SK-N-SH (cell line): Measurements from ENCODE around the gene PRRC2B. TPM values are rescaled to one million over a fixed set of nuclear protein-coding genes. Genes with fewer than 3 reads are reported as not detected.

Experiments used
- CTCF ChIA-PET: fragments of 300-600, 350-600 bp; formaldehyde crosslinking; extraction: SDS; loops from one replicate; lab custom pipeline; 2021; lab: Yijun Ruan, JAX
- POLR2A ChIA-PET: fragments of 350-600 bp; sonication (Branson Sonifier 250); formaldehyde crosslinking; extraction: SDS; loops from one replicate; lab custom pipeline; 2020; ENCODE audit warnings: antibody characterized with exemption, inconsistent platforms; lab: Yijun Ruan, JAX
- DNase-seq: peaks from one replicate; pipeline ENCODE4 v3.0.0; 2012
- H2AFZ ChIP-seq: fragments of 200-600 bp; sonication (generic); 2 replicates; pipeline ENCODE4 v1.8.1; 2016; ENCODE audit warnings: antibody characterized with exemption, mild to moderate bottlenecking, low read depth
- H3F3A ChIP-seq: fragments of 200-600 bp; sonication (generic); replicated peaks from 2 replicates; pipeline ENCODE3; 2016; ENCODE audit warnings: antibody characterized with exemption, mild to moderate bottlenecking; ENCODE audit not compliant: insufficient read depth
- H3K27ac ChIP-seq, 2 experiments: fragments of 200-500 bp in 1 of 2; fragments of 200-600 bp in 1 of 2; sonication (Bioruptor generic) in 1 of 2; sonication (generic), shearing (Covaris generic) in 1 of 2; 2 replicates each; pipeline versions ENCODE4 v1.5.1 to v1.6.1; 2014 to 2016; ENCODE audit warnings: low read depth in 2 of 2, inconsistent platforms in 1 of 2, low read length in 1 of 2, mild to moderate bottlenecking in 1 of 2, mixed read lengths in 1 of 2
- H3K27me3 ChIP-seq: fragments of 200-600 bp; sonication (generic), shearing (Covaris generic); 2 replicates; pipeline ENCODE4 v1.6.1; 2016; ENCODE audit warnings: mixed run types; ENCODE audit not compliant: insufficient read depth
- H3K36me3 ChIP-seq, 2 experiments: fragments of 200-500 bp in 1 of 2; fragments of 200-600 bp in 1 of 2; sonication (Bioruptor generic) in 1 of 2; sonication (generic) in 1 of 2; replicated peaks in 1 of 2; 2 replicates each; pipeline versions ENCODE3 to v1.5.1; 2014 to 2016; ENCODE audit warnings: low read length in 1 of 2, mild to moderate bottlenecking in 1 of 2; ENCODE audit not compliant: insufficient read depth in 2 of 2, control insufficient read depth in 1 of 2
- H3K4me1 ChIP-seq, 2 experiments: fragments of 200-500 bp in 1 of 2; fragments of 200-600 bp in 1 of 2; sonication (Bioruptor generic) in 1 of 2; sonication (generic), shearing (Covaris generic) in 1 of 2; 2 replicates each; pipeline versions ENCODE4 v1.5.1 to v1.6.1; 2014 to 2016; ENCODE audit warnings: low read depth in 1 of 2, low read length in 1 of 2, mixed run types in 1 of 2; ENCODE audit not compliant: insufficient read depth in 2 of 2, control insufficient read depth in 1 of 2
- H3K4me2 ChIP-seq: fragments of 200-600 bp; sonication (generic), shearing (Covaris generic); 2 replicates; pipeline ENCODE4 v1.6.1; 2017; ENCODE audit warnings: mixed run types
- H3K4me3 ChIP-seq, 2 experiments: fragments of 200-500 bp in 1 of 2; fragments of 200-600 bp in 1 of 2; sonication (Bioruptor generic) in 1 of 2; sonication (generic), shearing (Covaris generic) in 1 of 2; 2 replicates each; pipeline versions ENCODE4 v1.5.1 to v1.8.1; 2014 to 2016; ENCODE audit warnings: low read depth in 2 of 2, inconsistent platforms in 1 of 2, low read length in 1 of 2, mild to moderate bottlenecking in 1 of 2, mixed read lengths in 1 of 2, moderate library complexity in 1 of 2
- H3K79me2 ChIP-seq: fragments of 200-600 bp; sonication (generic); 2 replicates; pipeline ENCODE4 v1.8.1; 2017; ENCODE audit warnings: mild to moderate bottlenecking; ENCODE audit not compliant: insufficient read depth
- H3K9ac ChIP-seq: fragments of 200-600 bp; sonication (generic); 2 replicates; pipeline ENCODE4 v1.6.1; 2017; ENCODE audit warnings: mixed run types
- H3K9me2 ChIP-seq: fragments of 200-600 bp; sonication (generic); 2 replicates; pipeline ENCODE4 v1.6.1; 2017; ENCODE audit warnings: mixed run types
- H3K9me3 ChIP-seq: fragments of 200-600 bp; sonication (generic); 2 replicates; pipeline ENCODE4 v1.6.1; 2017; ENCODE audit warnings: mixed run types, mild to moderate bottlenecking, moderate library complexity
- H4K20me1 ChIP-seq: fragments of 200-600 bp; sonication (generic); 2 replicates; pipeline ENCODE4 v1.6.1; 2017; ENCODE audit warnings: mild to moderate bottlenecking, mixed run types; ENCODE audit not compliant: insufficient read depth
- CTCF ChIP-seq: fragments of 200-600 bp; sonication (generic); IDR thresholded peaks from 2 replicates; pipeline ENCODE4 v1.6.1; 2017; ENCODE audit warnings: antibody characterized with exemption, mild to moderate bottlenecking, moderate library complexity
- ELF1 ChIP-seq: IDR thresholded peaks from 2 replicates; pipeline ENCODE4 v1.4.0; 2012
- EZH2phosphoT487 ChIP-seq: fragments of 200-600 bp; sonication (generic); IDR thresholded peaks from 2 replicates; pipeline ENCODE4 v1.6.1; 2017; ENCODE audit warnings: low read depth, mixed run types, mild to moderate bottlenecking, antibody characterized with exemption, moderate library complexity, borderline replicate concordance
- FOXJ3 ChIP-seq: sonication (generic); formaldehyde crosslinking; IDR thresholded peaks from 2 replicates; pipeline ENCODE4 v1.5.1; 2020; ENCODE audit warnings: mild to moderate bottlenecking, missing genetic modification reagents
- FOXM1 ChIP-seq: IDR thresholded peaks from 2 replicates; pipeline ENCODE4 v1.4.0; 2012; ENCODE audit warnings: low read depth, mild to moderate bottlenecking
- GATA2 ChIP-seq: sonication (generic); formaldehyde crosslinking; IDR thresholded peaks from 2 replicates; pipeline ENCODE4 v1.5.0; 2020; ENCODE audit warnings: mild to moderate bottlenecking, missing genetic modification reagents
- IRF3 ChIP-seq: fragments of 150-350 bp; IDR thresholded peaks from 2 replicates; pipeline ENCODE4 v1.6.1; 2016; ENCODE audit warnings: mild to moderate bottlenecking, low read depth, low read length
- MEF2A ChIP-seq: IDR thresholded peaks from 2 replicates; pipeline ENCODE4 v1.4.0; 2012; ENCODE audit warnings: low read depth, borderline replicate concordance
- RXRA ChIP-seq: IDR thresholded peaks from 2 replicates; pipeline ENCODE4 v1.4.0; 2012; ENCODE audit warnings: low read depth, mild to moderate bottlenecking, borderline replicate concordance
- USF1 ChIP-seq: IDR thresholded peaks from 2 replicates; pipeline ENCODE4 v1.4.0; 2012; ENCODE audit warnings: low read depth, borderline replicate concordance
- ZBTB33 ChIP-seq: IDR thresholded peaks from 2 replicates; pipeline ENCODE4 v1.4.0; 2012; ENCODE audit warnings: low read depth, borderline replicate concordance
- WGBS: methylation state at CpG from one replicate; pipeline ENCODE4 v1.1.6; 2017; ENCODE audit warnings: low lambda C conversion rate; 5-methylcytosine and 5-hydroxymethylcytosine counted together
- polyA plus RNA-seq, 3 experiments: library from polyadenylated mRNA; depleted of rRNA; stranded (reverse); fragments of >200 nt; gene quantifications; 2 replicates each; pipeline ENCODE4 v1.2.3, GENCODE V29; 2012

Gene PRRC2B
- polyA plus RNA-seq, 1 of the 3 experiments (the other 2 are of a cell fraction) = 26.3 TPM

- Histone ChIP-seq H4K20me1 (peaks cover 100% of the 10 kb centered on the region), H3K27ac (peak overlapping the region in 1 of 2 experiments; percentile 4; a peak in 1 of 4 replicates), H3K4me3 (no peak overlapping the region), H3K4me1 (peaks cover 43 to 59% of the 10 kb centered on the region in 2 experiments), H3F3A (peaks cover 6% of the 10 kb centered on the region), H3K36me3 (peaks cover 0 to 8% of the 10 kb centered on the region in 2 experiments), H3K79me2 (peaks cover 100% of the 10 kb centered on the region), H2AFZ (no peak overlapping the region), H3K9ac (no peak overlapping the region), H3K4me2 (0 out of 2 replicates have a peak overlapping the region, but pooled peaks have one; percentile 43), H3K27me3 (no peaks in the 10 kb centered on the region), H3K9me3 (no peaks in the 10 kb centered on the region), H3K9me2 (no peaks in the 10 kb centered on the region)
- DNase-seq = no peak
- ChIA-PET CTCF (interaction anchor here (1.1 to 1.4 kb wide), 3 partner anchors 8 to 73 kb away, joined by 3 to 5 read pairs (median 5); no protein-coding TSS in a partner anchor), POLR2A (no interaction called here)
- no peak for TF ChIP-seq USF1
- no peak for TF ChIP-seq MEF2A
- TF ChIP-seq EZH2phosphoT487 = no peak
- TF ChIP-seq RXRA = no peak
- TF ChIP-seq GATA2 (CRISPR knock-in tag) = no peak
- TF ChIP-seq FOXJ3 (CRISPR knock-in tag) = no peak
- TF ChIP-seq ELF1 = no peak
- no peak for TF ChIP-seq ZBTB33
- no peak for TF ChIP-seq FOXM1
- no peak for TF ChIP-seq IRF3
- TF ChIP-seq CTCF = no peak
- 82% methylated on average over 5 of the region's 5 CpGs for WGBS
These were observed 10.7 kb downstream of the PRRC2B start for GRCh38 chr9:131404581-131404980.
